Activated T-helper 9 cell treated with anti-CD3 and anti-CD28 coated beads, Interleukin-2, amount 50 U/mL, for 16 hours (primary cell): Measurements from ENCODE around the gene PAFAH1B1.
"Not testable (repeated sequence)": the region's sequence is repeated elsewhere in the genome, so short reads cannot be mapped to it uniquely, and the experiment has no call there.

Experiments used
- DNase-seq: peaks from one replicate; pipeline ENCODE4 v3.0.0-alpha.2; 2020; ENCODE audit warnings: low read depth

PAFAH1B1 gene

DNA sequence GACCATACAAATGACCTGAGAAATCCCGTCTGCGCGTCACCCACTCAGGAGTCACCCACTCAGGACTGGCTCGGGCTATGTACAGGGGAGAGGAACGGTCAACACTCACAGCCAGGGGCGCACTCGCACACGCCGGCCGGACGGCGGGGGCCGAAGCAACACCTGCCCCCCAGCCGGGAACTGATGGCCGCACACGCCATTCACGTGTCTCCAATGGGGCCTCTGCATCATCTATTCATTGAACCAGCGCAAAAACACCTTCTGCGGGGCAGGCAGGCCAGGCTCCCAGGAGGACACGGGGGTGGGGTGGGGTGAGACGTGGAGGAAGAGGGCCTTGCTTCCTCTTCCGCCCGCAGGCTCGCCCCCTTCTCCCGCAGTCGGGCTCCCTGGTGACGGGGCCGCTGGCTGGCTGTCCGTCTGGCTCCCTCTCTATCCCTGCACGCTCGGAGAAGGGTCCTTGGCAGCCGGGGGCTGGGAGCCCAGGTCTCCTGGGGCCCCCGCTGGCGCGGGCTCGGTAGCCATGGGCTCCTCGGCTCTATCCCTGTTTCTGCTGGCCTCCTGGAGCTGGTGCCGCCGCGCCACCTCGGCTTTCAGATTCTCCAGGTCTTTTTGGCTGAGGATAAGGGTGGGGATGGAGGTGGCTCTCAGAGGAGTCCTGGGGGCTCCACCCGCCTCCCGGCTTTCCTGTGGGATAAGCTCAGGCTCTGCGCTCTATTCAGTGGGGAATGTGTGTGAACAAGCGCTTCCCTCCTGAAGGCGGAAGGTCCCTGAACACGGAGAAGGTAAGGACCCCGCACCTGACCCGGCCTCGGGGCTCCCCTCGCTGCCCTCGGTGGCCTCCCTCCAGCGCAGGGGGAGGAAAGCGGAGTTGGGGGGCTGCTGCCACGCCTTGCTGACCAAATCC is 97.0 kb downstream of the PAFAH1B1 start:
- no peak for DNase-seq

DNA sequence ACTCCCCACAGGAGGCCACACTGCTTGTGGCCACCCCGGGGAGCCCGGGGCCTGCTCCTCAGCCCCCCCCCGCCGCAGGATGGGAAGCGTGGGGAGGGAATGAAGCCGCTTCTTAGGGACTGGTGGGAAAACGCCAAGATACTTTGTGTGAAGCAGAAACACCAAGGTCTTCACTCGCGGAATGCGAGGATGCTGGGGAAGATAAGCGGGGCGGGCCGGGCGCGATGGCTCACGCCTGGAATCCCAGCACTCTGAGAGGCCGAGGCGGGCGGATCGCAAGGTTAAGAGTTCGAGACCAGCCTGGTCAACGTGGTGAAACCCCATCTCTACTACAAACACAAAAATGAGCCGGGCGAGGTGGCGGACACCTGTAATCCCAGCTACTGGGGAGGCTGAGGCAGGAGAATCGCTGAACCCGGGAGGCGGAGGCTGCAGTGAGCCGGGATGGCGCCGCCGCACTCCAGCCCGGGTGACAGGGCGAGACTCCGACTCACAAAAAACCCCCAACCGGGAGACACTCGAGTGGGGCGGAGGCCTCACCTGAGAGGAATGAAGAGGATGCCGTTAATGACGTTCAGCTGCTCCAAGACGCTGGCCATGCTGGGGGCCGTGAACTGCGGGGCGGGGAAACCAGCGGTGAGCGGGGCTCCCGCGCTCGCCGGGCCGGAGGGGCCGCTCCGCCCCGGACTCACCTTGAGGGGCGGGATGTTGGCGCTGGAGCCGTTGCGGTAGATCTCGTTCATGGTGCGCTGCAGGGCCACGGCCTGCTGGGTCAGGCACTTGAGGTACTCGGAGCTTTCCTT is 97.8 kb downstream of the PAFAH1B1 start:
- no peak for DNase-seq

DNA sequence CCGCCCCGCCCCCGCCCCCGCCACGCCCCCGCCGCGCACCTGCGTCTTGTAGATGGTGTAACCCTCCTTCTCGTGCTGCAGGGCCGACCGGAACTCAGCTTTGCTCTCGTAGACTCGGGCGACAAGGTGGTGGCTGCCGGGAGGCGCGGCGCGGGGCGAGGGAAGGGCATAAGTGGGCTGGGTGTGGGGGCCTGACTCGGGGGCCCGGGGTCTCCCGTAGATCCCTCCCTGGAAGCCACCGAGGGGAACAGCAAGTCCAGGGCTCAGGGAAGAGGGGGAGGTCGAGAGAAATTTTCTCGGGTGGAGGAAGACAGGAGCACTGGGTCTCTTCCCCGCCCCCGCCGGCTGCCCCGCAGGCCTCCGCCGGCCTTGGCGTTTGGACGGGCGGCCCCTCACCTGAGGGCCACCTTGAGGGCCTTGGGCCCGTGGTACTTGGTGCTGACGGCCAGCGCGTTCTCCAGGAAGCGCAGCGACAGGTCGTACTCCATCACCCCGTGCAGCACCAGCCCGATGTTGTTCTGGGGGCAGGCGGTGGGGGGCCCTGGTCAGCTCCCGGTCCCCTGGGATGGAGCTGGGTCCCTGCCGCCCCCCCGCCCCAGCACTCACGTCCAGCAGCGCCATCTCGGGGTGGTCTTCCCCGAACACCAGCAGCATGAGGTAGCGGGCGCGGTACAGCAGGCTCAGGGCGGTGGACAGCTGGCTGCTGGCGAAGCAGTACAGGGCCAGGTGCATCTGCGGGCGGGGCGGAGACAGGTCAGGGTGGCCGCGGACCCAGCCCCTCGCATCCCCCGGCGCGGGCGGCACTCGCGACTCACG is 98.7 kb downstream of the PAFAH1B1 start:
- no peak for DNase-seq

DNA sequence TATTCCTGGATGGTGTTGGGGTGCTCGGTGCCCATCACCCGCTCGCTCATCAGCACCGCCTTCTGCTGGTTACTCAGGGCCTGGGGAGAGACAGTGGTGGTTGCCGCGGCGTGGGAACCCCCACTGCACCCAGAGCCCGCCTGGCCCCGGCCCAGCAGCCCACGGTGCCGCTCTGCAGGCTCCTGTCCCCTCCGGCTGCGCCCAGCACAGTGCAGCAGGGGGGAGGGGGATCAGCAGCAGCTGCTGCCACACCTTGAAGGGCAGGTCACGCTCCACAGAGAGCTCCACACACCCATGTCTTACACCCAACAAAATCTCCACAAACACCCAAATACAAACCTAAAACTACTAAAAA is 99.3 kb downstream of the PAFAH1B1 start:
- no peak for DNase-seq

DNA sequence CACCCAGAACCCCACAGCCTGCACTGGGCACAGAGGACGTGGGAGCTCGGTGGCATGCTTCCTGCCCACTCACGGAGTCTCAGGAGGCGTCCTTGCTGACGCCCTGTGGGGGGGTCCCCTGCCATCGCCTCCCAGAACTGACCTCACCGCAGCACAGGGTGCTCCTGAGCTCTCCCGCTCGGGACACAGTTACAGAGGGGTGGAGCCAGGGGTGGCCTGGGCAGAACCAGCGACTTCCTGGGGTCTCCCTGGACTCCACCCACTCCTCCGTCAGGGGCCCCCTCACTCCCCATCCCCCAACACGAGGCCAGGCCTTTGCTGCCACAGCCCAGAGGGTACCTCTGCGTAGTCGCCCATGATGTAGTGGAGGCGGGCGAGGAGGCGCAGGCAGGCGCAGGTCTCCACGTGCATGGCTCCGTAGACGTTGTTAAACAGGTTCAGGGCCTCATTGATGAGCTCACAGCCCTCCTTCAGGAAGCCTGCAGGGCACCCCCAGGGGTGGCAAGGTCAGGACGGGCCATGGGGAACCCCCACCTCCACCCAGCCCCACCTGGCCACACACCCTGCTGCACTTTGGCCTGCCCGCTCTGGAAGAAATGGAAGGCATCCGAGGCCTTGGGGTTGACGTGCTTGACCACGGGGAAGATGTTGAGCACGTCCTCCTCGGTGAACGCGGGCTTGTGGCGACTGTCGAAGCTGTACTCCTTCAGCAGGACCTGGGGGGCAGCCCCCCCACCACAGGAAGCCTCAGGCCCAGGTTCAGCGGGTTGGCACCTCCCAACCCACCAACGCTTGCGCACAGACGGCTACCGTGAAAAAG is 100.3 kb downstream of the PAFAH1B1 start:
- DNase-seq, result no peak

DNA sequence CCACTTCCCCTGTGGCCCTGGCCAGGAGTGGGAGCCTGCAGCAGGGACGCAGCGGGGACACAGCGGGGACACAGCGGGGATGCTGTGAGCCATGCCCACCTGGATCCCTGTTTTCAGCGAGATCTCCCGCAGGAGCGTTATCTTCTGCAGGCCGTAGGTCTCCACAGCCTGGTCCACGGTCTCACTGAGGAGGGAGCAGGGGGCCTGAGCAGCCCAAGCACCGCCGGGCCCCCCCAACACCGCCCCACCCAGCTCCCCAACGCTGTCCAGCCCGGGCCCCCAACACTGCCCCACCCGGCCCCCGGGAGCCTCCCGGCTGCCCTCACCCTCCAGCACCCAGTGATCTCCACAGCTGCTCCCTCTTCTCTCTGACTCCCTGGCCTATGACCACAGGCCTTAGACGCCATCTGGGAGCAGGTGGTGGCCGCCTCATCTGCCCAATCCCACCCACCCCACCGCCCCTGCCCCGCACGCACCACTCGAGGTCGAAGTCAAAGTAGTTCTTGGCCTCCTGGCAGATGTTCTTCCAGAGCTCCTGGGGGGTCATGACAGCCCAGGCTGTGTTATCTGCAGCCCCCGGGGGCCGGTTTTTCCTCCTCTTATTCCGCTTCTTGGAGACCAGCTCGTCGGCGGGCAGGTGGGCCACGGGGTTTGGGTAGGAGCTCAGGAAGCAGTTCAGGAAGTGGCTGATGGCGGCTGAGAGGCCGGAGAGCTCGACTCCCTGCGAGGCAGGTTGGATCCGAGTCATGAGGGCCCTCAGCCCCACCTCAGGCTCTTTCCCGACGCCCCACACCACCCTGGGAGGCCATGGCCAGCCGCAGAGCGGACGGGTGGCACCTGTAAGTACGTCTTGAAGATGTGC is 101.2 kb downstream of the PAFAH1B1 start:
- no peak for DNase-seq

DNA sequence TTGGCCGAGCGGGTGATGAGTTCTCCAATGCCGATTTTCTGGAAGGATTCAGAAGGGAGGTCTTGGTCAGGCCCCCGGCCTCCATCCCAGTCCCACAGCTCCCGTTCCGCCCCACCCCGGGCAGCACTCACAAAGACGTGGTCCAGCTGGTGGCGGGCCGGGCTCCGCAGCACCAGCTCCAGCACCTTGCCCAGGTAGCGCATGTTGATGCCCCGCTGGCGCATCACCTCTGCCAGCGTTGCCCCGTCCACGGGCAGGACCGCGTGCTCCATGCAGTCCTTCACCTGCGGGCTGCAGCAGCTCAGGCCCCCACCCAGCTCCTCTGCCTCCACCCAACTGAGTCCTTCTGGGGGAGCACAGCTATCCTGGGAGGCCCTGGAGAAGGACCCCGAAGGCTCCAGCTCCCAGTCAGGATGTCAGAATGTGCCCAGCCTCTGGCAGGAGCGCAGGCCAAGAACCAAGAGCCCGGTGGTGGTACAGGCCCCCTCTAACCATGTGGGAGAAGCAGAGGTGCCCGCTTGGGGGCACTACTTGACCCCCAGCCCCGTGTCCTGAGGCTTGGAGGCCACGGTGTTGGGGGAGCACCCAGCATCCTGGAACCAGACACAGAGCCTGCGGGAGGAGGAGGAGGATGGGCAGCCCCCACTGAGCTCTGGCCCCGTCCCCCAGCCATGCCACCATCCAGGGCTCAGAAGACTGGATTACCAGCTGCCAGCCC is 101.9 kb downstream of the PAFAH1B1 start:
- no peak for DNase-seq

DNA sequence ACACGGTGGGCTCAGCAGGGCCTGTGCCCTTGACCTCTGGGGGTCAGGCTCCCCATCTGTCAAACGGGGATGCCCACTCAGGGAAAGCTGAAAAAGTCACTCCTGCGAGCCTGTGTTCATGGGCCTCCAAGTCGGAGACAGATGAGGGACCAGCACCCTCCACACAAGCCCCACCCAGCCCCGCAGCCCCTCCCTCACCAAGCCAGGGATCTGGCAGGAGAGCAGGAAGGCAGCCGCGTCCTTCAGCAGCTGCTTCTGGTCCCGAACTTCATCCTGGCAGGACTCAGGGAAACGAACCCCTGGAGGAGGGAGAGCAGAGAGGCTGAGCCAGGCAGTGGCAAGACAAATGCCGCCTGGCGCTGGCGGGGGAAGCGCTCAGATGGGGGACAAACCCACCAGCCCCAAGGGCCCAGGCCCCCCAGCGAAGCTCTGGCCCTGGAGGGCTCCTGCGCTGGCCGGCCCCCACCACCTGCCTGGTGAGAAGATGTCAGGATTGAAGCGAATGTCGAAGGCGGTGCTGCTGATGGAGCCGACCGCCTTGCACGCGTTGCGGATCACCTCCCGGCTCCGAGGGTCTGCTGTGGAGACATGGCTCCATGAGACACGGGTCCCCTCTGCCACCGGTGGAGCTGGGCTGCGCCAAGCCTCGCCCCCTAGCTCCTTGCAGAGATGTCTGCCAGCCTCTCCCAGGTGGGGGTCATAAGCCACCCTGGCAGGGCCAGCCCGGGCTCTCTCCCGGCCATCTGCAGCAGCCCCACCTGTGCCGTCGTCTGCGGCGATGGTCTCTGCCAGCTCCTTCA is 102.7 kb downstream of the PAFAH1B1 start:
- DNase-seq, result no peak

DNA sequence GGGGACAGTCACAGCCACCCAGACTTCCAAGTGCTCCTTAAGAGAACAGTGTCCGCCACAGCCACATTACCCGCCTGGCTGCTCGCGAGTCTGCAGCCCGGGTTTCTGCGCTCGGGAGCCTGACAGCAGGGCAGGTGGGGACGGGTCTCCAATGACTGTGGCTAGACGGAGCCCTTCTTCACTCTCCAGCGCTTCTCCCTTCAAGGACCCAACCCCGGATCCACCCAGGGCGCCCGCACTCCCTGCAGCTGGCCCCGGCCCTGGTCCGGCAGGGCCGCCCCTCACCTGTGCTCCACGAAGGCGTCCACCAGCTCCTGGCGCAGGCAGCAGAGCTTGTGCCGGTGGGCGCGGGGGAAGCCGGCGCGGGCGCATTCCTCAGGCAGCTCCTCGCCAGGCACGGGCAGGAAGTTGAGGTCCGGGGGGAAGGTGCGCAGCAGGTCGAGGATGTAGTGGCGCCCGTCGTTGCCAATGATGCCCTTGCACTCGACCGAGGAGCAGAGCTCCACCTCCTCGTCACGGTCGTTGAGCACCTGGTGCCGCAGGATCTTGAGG is 104.2 kb downstream of the PAFAH1B1 start:
- no peak for DNase-seq

DNA sequence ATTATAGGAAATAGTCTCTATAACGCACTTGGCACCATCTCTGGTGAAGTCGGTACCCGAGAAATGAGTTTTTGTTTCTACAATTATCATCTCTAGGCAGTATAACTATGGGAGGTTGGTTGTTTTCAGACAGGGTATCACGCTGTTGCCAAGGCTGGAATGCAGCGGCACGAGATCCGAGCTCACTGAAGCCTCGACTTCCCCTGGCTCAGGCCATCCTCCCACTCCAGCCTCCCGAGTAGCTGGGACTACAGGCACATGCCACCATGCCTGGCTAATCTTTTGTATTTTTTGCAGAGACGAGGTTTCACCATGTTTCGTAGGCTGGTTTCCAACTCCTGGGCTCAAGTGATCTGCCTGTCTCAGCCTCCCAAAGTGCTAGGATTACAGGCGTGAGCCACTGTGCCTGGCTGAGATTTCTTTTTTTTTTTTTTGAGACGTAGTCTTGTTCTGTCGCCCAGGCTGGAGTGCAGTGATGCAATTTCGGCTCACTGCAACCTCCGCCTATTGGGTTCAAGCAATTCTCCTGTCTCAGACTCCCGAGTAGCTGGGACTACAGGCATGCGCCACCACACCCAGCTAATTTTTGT is 105.9 kb downstream of the PAFAH1B1 start:
- DNase-seq, result not testable (repeated sequence)

DNA sequence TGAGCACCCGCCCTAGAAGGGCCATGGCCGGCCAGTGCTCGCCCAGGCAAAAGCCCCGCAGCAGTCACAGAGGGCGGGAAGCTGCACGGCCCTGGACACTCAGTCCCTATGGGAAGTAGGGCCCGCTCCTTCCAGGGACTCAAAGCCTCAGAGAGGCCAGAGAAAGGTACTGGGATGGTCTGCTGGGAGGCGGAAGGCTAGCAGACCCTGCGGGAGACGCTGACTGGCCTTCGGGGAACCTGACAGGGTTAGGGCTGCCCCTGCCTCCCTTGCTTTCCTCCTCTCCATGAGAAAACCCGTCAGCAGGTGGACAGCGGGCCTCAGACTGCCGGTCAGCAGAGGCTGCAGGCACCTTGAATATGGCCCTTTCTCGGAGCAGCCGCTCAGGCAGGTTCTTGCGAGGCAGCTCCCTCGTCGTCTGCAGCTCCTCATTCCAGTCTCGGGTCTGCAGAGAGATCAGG is 106.6 kb downstream of the PAFAH1B1 start:
- no peak for DNase-seq

DNA sequence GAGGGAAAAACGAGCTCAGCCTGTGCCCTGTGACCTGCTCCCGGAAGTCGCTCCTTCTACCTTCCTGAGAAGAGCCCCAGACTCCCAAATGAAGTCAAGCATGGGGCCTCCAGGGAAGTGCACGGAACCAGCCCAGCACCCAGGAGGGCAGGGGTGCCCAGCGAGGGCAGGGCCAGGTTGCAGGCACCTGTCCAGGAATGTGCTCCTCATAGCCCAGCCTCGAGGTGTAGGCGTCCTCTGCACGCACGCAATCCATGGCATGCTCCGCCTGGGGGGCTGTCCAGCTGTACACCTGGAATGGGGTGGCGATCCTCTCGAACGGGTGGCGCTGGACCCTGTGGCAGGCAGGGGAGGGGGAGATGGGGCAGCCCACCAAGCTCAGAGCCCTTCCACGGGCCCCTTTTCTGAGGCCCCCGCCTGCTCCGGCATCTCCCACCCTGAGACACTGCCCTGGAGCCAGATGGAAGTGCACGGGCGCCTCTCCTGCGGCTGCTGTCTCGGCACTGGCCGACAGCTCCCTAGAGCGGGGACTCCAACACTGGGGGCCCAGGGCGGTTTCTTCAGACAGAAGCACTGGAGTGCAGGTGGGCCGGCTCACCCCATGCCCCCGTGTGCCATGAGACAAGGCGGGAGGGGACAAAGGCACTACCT is 107.2 kb downstream of the PAFAH1B1 start:
- no peak for DNase-seq

DNA sequence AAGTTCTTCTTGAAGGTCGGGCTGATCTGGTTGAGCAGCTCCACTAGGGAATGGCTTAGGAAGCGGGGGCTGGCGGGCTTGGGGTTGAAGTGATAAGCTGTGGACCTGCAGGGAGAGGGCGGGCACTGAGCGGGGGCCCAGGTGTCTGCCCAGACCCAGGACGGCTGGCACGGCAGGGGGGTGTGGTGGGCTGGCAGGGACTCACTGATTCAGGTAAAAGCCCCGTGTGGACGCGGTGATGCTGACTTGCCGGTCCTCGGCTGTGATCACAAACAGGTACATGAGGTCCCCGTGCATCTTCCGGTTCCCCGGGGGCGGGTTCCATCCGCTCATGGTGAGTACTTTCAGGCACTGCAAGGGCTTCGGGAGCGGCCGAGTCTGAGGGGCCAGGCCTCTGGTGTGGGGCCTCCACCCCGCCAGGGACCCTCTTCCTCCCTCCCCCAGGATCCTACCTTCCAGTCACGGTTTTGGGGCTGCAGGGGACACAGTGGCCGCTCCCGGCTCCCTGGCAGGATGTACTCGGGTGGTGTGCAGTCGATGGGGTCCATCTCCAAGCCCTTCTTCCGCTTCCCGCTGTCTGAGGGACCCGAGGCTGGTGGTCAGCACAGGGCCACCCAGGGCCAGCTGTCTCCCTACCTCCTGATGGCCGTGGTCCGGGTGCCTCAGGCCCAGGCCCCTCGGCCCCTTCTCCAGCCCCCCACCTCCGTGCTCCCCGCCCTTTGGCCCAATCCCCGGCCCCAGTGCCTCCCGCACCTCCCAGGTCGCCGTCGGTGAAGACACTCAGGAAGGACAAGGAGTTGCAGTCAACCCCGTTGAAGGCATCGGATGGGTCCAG is 107.9 kb downstream of the PAFAH1B1 start:
- no peak for DNase-seq

DNA sequence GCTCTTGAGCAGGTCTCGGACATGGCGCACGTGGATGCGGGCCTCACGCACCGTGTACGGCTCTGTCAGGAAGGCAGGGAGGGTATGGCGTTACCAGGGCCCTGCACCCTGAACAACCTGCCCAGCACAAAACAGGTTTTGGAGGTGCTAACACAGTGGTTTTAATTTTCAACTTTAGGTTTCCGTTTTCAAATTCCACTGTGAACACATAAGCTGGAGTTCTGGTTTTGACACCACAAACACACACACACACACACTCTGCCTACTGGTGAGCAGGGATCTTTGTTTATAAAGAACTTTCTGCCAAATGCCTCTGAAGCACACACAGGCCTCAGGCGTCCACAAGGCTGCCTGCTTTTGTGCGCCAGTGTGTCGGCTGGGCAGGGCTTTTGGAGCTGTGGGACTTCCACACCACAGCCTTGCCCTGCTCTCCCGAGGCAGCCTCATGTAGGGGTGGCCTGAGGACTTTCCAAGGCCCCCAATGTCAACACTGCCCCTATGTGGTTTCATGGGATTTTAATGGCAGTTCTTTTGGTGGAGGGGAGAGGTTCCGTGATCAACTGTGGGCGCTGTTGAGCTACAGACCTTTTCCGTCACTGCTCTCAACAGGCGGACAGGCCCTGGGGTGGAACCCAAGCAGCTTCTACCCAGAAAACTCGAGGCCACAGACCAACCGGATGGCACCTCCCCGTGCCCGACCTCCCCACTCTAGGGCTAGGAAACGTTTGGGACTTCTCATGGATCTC is 108.7 kb downstream of the PAFAH1B1 start:
- DNase-seq, result no peak

DNA sequence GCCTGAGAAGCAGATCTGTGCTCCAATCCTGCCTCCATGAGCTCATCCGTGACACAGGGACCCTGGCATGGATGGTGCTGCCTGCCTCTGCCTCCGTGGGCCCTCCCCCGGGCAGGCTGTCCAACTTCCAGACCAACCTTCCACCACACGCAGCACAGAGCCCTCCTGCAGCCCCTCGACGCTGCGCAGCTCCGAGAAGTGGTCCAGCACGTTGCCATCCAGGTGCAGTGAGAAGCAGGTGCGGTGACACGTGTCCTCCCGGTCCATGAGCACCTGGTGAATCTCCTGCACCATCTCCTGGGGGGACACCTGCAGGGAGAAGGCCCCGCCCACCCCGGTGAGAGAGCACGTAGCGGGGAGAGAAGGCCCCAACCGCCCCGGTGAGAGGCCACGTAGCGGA is 109.7 kb downstream of the PAFAH1B1 start:
- no peak for DNase-seq

DNA sequence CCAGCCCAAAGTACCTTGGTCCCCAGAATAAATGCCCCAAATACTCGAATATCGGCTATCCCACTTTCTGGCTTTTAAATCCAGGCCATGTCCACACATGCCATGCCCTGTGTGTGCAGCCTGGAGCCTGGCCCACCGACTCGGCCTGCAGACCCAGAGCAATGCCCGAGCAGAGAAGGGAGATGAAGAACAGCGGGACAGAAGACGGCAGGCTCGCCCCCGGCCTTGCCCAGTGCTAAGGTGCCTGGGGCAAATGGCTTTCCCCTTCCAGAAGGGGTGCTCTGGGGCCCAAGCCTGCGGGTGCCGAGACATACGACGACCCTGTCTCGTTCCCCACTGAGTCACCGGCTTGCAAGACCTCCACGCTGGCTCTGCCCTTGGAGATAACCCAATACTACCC is 110.2 kb downstream of the PAFAH1B1 start:
- DNase-seq, result no peak
